AG04450 (cell line): ENCODE measurements around the gene RAB7A. TPM values are rescaled to one million over a fixed set of nuclear protein-coding genes. Genes with fewer than 3 reads are reported as not detected.
A peak's percentile ranks its signal among the peaks of the same experiment; 100 is the strongest.

Experiments used
- CTCF ChIA-PET: fragments of 300-600, 350-600 bp; formaldehyde crosslinking; extraction: SDS; loops from one replicate; lab custom pipeline; 2022; ENCODE audit warnings: antibody characterized with exemption, inconsistent platforms; lab: Charles Lee
- POLR2A ChIA-PET: fragments of 350-600 bp; formaldehyde crosslinking; extraction: SDS; loops from one replicate; lab custom pipeline; 2021; ENCODE audit warnings: antibody characterized with exemption, inconsistent platforms; lab: Yijun Ruan, JAX
- DNase-seq: peaks from one replicate; pipeline ENCODE4 v3.0.0-alpha.2; 2011; ENCODE audit warnings: low read depth, low spot score
- H3K27ac ChIP-seq: one replicate; pipeline ENCODE4 v1.5.1; 2012; ENCODE audit warnings: low read depth, low read length, control low read depth
- H3K27me3 ChIP-seq: one replicate; pipeline ENCODE4 v1.6.0; 2012; ENCODE audit warnings: low read length; ENCODE audit not compliant: control insufficient read depth, insufficient read depth
- H3K4me3 ChIP-seq: 2 replicates; pipeline ENCODE4 v1.5.1; 2011; ENCODE audit warnings: mild to moderate bottlenecking, low read depth, low read length, control low read depth
- H3K9me3 ChIP-seq: 2 replicates; pipeline ENCODE4 v1.5.1; 2012; ENCODE audit warnings: low read length; ENCODE audit not compliant: control insufficient read depth, insufficient read depth
- CTCF ChIP-seq: IDR thresholded peaks from 2 replicates; pipeline ENCODE4 v1.5.1; 2011; ENCODE audit warnings: low read depth, low read length, control low read depth, inconsistent platforms
- polyA plus RNA-seq: library from polyadenylated mRNA; depleted of rRNA; stranded (reverse); fragments of >200 nt; gene quantifications from 2 replicates; pipeline ENCODE4 v1.2.3, GENCODE V29; 2011

Gene RAB7A
- polyA plus RNA-seq, 1 experiment, result 261 TPM

- ChIA-PET CTCF (interaction anchor here (0.9 to 2.9 kb wide), 5 partner anchors 8 to 79 kb away, joined by 3 to 20 read pairs (median 3); no protein-coding TSS in a partner anchor), POLR2A (interaction anchor here (0.9 kb wide), 1 partner anchor 21 kb away, joined by 5 read pairs; no protein-coding TSS in a partner anchor)
- no peak for DNase-seq
- Histone ChIP-seq H3K9me3 (no peaks in the 10 kb centered on the region), H3K27me3 (no peaks in the 10 kb centered on the region), H3K4me3 (no peak overlapping the region), H3K27ac (peak overlapping the region; percentile 31)
- no peak for TF ChIP-seq CTCF
These were observed 34.1 kb downstream of the RAB7A start for GRCh38 chr3:128760042-128760441.

GRCh38 chr3:128760881-128761280, 34.9 kb downstream of the RAB7A start:
- no peak for TF ChIP-seq CTCF
- H3K4me3 ChIP-seq, result no peak overlapping the region
- H3K9me3 ChIP-seq, result no peaks in the 10 kb centered on the region
- no peak for DNase-seq
- no peak overlapping the region for H3K27ac ChIP-seq
- H3K27me3 ChIP-seq, result no peaks in the 10 kb centered on the region
- ChIA-PET POLR2A (interaction anchor here (0.9 kb wide), 1 partner anchor 80 kb away, joined by 3 read pairs; no protein-coding TSS in a partner anchor), CTCF (interaction anchor here (1.4 to 2.9 kb wide), 2 partner anchors 35 to 80 kb away, joined by 6 to 20 read pairs; no protein-coding TSS in a partner anchor)

- POLR2A ChIA-PET, result interaction anchor here (0.9 kb wide), 1 partner anchor 81 kb away, joined by 3 read pairs; no protein-coding TSS in a partner anchor
- Histone ChIP-seq H3K9me3 (no peaks in the 10 kb centered on the region), H3K27ac (no peak overlapping the region), H3K27me3 (no peaks in the 10 kb centered on the region), H3K4me3 (no peak overlapping the region)
- CTCF ChIA-PET, result interaction anchor here (1.4 kb wide), 1 partner anchor 34 kb away, joined by 6 read pairs; no protein-coding TSS in a partner anchor
- DNase-seq, result no peak
- TF ChIP-seq CTCF, result no peak
These were observed 35.4 kb downstream of the RAB7A start for GRCh38 chr3:128761392-128761791.

- Histone ChIP-seq H3K27ac (no peak overlapping the region), H3K27me3 (no peaks in the 10 kb centered on the region), H3K4me3 (no peak overlapping the region), H3K9me3 (no peaks in the 10 kb centered on the region)
- no peak for TF ChIP-seq CTCF
- no peak for DNase-seq
- CTCF ChIA-PET, result interaction anchor here (0.9 to 1.3 kb wide), 2 partner anchors 31 to 83 kb away, joined by 3 read pairs; no protein-coding TSS in a partner anchor
- POLR2A ChIA-PET, result no interaction called here
These were observed 38.0 kb downstream of the RAB7A start for GRCh38 chr3:128763967-128764366.

GRCh38 chr3:128764863-128765262, 38.9 kb downstream of the RAB7A start:
- ChIA-PET CTCF (interaction anchor here (1.3 kb wide), 1 partner anchor 31 kb away, joined by 3 read pairs; no protein-coding TSS in a partner anchor), POLR2A (no interaction called here)
- H3K4me3 ChIP-seq, result no peak overlapping the region
- no peak for DNase-seq
- no peaks in the 10 kb centered on the region for H3K27me3 ChIP-seq
- no peak for TF ChIP-seq CTCF
- no peaks in the 10 kb centered on the region for H3K9me3 ChIP-seq
- H3K27ac ChIP-seq, result no peak overlapping the region
